ENCODE data around the gene RABGEF1. TPM values are rescaled to one million over a fixed set of nuclear protein-coding genes. Genes with fewer than 3 reads are reported as not detected.

RABGEF1 gene
- total and polyA plus RNA-seq, 4 donors: 5.2 to 14.0 (median 7.7) TPM

DNA sequence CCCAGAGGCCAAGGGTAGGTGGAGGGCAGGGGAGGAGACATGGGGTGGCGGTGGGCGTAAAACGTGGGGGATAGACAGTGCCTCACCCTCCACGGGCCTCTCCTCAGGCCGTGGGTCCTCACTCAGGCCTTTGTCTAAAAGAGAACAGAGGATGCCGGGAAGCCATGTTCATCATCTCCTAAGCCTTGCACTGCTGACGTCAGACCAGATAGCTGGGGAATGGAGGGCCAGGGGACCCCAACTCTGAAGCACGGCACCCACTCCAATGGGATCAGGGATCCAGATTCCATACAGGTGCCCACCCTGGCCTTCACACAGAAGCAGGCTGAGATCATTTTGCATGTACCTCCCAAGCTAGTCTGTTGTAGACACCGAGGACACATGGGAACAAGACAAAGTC is 97.1 kb downstream of the RABGEF1 start:
- H3K9ac ChIP-seq (ENCODE audit: low read depth in 1 of 2, low read length in 2 of 2): no peak overlapping the region
- H3K4me3 ChIP-seq (ENCODE audit: low read depth in 1 of 3, low read length in 3 of 3): no peak overlapping the region
- no peaks in the 10 kb centered on the region for H3K36me3 ChIP-seq (ENCODE audit: control insufficient read depth in 4 of 4, insufficient read depth in 3 of 4, low read depth in 1 of 4, low read length in 3 of 4)
- H3K27ac ChIP-seq (ENCODE audit: low read depth in 1 of 2, low read length in 2 of 2): no peak overlapping the region
- H3K9me3 ChIP-seq (ENCODE audit: control insufficient read depth in 4 of 4, low read length in 3 of 4): peaks cover 0 to 2% (median 0%) of the 10 kb centered on the region in 4 donors
- no peak for DNase-seq (ENCODE audit: low spot score)
- no peaks in the 10 kb centered on the region for H3K4me1 ChIP-seq (ENCODE audit: control insufficient read depth in 4 of 4, insufficient read depth in 4 of 4, low read length in 3 of 4)
- H3K27me3 ChIP-seq (ENCODE audit: control insufficient read depth in 4 of 4, insufficient read depth in 4 of 4, low read length in 3 of 4): no peaks in the 10 kb centered on the region
- 92% methylated on average over 9 of the region's 9 CpGs for WGBS
- TF ChIP-seq TAF1 (conservative IDR thresholded peaks at IDR 0.05): no peak
- no peak for TF ChIP-seq FOXA1 (IDR thresholded peaks at IDR 0.05)
- TF ChIP-seq FOXA2 (IDR thresholded peaks at IDR 0.05): no peak
- no peak for TF ChIP-seq REST (IDR thresholded peaks at IDR 0.05)
- TF ChIP-seq SP1 (IDR thresholded peaks at IDR 0.05): no peak
- no peak for TF ChIP-seq RAD21 (IDR thresholded peaks at IDR 0.05)
- no peak for TF ChIP-seq MAX (IDR thresholded peaks at IDR 0.05)
- no peak for TF ChIP-seq HNF4A (conservative IDR thresholded peaks at IDR 0.05)

GRCh38 chr7:66839814-66840213 is 99.3 kb downstream of the RABGEF1 start:
- Histone ChIP-seq H3K9me3 (ENCODE audit: control insufficient read depth in 4 of 4, low read length in 3 of 4) (peaks cover 0 to 2% (median 0%) of the 10 kb centered on the region in 4 donors), H3K9ac (ENCODE audit: low read depth in 1 of 2, low read length in 2 of 2) (no peak overlapping the region), H3K4me3 (ENCODE audit: low read depth in 1 of 3, low read length in 3 of 3) (no peak overlapping the region), H3K4me1 (ENCODE audit: control insufficient read depth in 4 of 4, insufficient read depth in 4 of 4, low read length in 3 of 4) (peaks cover 0 to 5% (median 1%) of the 10 kb centered on the region in 4 donors), H3K27ac (ENCODE audit: low read depth in 1 of 2, low read length in 2 of 2) (no peak overlapping the region), H3K36me3 (ENCODE audit: control insufficient read depth in 4 of 4, insufficient read depth in 3 of 4, low read depth in 1 of 4, low read length in 3 of 4) (peaks cover 0 to 1% (median 0%) of the 10 kb centered on the region in 4 donors), H3K27me3 (ENCODE audit: control insufficient read depth in 4 of 4, insufficient read depth in 4 of 4, low read length in 3 of 4) (no peaks in the 10 kb centered on the region)
- TF ChIP-seq MAX (IDR thresholded peaks at IDR 0.05) (no peak), REST (IDR thresholded peaks at IDR 0.05) (no peak), GABPA (IDR thresholded peaks at IDR 0.05 in 1 of 2, conservative IDR thresholded peaks at IDR 0.05 in 1 of 2) (no peak), NR2F2 (IDR thresholded peaks at IDR 0.05) (no peak), RAD21 (IDR thresholded peaks at IDR 0.05) (no peak), FOXA2 (IDR thresholded peaks at IDR 0.05) (no peak)
- 87% methylated on average over 8 of the region's 8 CpGs for WGBS
- DNase-seq (ENCODE audit: low spot score): no peak
